SK-N-SH (cell line): ENCODE measurements around the gene CACNA2D4.

Source experiments
- FOXM1 ChIP-seq: IDR thresholded peaks from 2 replicates; pipeline ENCODE4 v1.4.0; 2012; ENCODE audit warnings: low read depth, mild to moderate bottlenecking
- JUND ChIP-seq: IDR thresholded peaks from 2 replicates; pipeline ENCODE4 v1.4.0; 2012
- MEF2A ChIP-seq: IDR thresholded peaks from 2 replicates; pipeline ENCODE4 v1.4.0; 2012; ENCODE audit warnings: low read depth, borderline replicate concordance
- TF ChIP-seq, protein P1 (sequence below): IDR thresholded peaks from 2 replicates; pipeline ENCODE4 v1.6.1; 2012; ENCODE audit warnings: mild to moderate bottlenecking, low read depth, low read length, moderate library complexity
- TF ChIP-seq, protein P2 (sequence below): fragments of 200-600 bp; sonication (generic); IDR thresholded peaks from 2 replicates; pipeline ENCODE4 v1.6.1; 2017; ENCODE audit warnings: antibody characterized with exemption, mild to moderate bottlenecking, moderate library complexity
- TF ChIP-seq, protein P3 (sequence below): IDR thresholded peaks from 2 replicates; pipeline ENCODE4; 2012
- TF ChIP-seq, protein P4 (sequence below): IDR thresholded peaks from 2 replicates; pipeline ENCODE4 v1.4.0; 2012; ENCODE audit warnings: low read depth

DNA sequence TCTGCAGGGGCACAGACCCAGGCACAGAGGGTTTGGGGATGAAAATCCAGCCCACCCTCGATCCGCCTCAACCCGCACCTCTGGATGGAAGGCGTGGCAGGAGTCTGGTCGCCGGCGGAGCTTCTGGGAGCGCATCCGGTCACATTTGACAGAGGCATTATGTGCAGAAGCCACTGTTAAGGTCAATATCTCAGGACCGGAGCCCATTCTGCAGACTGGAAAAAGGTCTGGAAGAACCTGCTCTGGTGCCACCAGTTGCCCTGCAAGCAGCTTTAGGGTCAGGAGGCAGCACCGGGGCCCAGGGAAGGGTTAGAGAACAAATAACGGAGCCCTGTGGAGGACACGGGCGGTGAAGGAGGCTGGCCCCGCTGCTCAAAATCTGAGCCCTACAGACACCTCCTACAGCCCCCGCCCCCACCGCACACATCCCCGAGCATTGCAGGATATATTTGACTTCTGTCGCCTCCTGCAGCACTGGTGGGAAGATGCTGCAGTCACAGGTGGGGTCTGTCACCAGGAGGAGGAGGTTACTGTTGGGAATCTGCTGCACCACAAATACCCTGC, 123.1 kb downstream of the CACNA2D4 start:
- TF ChIP-seq, protein P1, sequence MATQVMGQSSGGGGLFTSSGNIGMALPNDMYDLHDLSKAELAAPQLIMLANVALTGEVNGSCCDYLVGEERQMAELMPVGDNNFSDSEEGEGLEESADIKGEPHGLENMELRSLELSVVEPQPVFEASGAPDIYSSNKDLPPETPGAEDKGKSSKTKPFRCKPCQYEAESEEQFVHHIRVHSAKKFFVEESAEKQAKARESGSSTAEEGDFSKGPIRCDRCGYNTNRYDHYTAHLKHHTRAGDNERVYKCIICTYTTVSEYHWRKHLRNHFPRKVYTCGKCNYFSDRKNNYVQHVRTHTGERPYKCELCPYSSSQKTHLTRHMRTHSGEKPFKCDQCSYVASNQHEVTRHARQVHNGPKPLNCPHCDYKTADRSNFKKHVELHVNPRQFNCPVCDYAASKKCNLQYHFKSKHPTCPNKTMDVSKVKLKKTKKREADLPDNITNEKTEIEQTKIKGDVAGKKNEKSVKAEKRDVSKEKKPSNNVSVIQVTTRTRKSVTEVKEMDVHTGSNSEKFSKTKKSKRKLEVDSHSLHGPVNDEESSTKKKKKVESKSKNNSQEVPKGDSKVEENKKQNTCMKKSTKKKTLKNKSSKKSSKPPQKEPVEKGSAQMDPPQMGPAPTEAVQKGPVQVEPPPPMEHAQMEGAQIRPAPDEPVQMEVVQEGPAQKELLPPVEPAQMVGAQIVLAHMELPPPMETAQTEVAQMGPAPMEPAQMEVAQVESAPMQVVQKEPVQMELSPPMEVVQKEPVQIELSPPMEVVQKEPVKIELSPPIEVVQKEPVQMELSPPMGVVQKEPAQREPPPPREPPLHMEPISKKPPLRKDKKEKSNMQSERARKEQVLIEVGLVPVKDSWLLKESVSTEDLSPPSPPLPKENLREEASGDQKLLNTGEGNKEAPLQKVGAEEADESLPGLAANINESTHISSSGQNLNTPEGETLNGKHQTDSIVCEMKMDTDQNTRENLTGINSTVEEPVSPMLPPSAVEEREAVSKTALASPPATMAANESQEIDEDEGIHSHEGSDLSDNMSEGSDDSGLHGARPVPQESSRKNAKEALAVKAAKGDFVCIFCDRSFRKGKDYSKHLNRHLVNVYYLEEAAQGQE: no peak
- TF ChIP-seq, protein P2, sequence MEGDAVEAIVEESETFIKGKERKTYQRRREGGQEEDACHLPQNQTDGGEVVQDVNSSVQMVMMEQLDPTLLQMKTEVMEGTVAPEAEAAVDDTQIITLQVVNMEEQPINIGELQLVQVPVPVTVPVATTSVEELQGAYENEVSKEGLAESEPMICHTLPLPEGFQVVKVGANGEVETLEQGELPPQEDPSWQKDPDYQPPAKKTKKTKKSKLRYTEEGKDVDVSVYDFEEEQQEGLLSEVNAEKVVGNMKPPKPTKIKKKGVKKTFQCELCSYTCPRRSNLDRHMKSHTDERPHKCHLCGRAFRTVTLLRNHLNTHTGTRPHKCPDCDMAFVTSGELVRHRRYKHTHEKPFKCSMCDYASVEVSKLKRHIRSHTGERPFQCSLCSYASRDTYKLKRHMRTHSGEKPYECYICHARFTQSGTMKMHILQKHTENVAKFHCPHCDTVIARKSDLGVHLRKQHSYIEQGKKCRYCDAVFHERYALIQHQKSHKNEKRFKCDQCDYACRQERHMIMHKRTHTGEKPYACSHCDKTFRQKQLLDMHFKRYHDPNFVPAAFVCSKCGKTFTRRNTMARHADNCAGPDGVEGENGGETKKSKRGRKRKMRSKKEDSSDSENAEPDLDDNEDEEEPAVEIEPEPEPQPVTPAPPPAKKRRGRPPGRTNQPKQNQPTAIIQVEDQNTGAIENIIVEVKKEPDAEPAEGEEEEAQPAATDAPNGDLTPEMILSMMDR: no peak
- TF ChIP-seq JUND (no peak), MEF2A (no peak), FOXM1 (no peak)
- TF ChIP-seq, protein P3, sequence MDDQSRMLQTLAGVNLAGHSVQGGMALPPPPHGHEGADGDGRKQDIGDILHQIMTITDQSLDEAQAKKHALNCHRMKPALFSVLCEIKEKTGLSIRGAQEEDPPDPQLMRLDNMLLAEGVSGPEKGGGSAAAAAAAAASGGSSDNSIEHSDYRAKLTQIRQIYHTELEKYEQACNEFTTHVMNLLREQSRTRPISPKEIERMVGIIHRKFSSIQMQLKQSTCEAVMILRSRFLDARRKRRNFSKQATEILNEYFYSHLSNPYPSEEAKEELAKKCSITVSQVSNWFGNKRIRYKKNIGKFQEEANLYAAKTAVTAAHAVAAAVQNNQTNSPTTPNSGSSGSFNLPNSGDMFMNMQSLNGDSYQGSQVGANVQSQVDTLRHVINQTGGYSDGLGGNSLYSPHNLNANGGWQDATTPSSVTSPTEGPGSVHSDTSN: no peak
- TF ChIP-seq, protein P4, sequence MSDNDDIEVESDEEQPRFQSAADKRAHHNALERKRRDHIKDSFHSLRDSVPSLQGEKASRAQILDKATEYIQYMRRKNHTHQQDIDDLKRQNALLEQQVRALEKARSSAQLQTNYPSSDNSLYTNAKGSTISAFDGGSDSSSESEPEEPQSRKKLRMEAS: no peak
